ENCODE results near the gene OR10H5. TPM values are rescaled to one million over a fixed set of nuclear protein-coding genes. Genes with fewer than 3 reads are reported as not detected.
"Not testable (repeated sequence)": the region's sequence is repeated elsewhere in the genome, so short reads cannot be mapped to it uniquely, and the experiment has no call there.

The OR10H5 gene
- polyA plus RNA-seq, 1 experiment, result not detected

GRCh38 chr19:15825753-15826152, 38.3 kb downstream of the OR10H5 start:
- no peak overlapping the region for H3K4me3 ChIP-seq (ENCODE audit: low read depth, low read length)
- no peaks in the 10 kb centered on the region for H3K9me3 ChIP-seq (ENCODE audit: control insufficient read depth, insufficient read depth, low read length)
- DNase-seq (ENCODE audit: low read depth, low spot score), result no peak
- TF ChIP-seq, protein P1, sequence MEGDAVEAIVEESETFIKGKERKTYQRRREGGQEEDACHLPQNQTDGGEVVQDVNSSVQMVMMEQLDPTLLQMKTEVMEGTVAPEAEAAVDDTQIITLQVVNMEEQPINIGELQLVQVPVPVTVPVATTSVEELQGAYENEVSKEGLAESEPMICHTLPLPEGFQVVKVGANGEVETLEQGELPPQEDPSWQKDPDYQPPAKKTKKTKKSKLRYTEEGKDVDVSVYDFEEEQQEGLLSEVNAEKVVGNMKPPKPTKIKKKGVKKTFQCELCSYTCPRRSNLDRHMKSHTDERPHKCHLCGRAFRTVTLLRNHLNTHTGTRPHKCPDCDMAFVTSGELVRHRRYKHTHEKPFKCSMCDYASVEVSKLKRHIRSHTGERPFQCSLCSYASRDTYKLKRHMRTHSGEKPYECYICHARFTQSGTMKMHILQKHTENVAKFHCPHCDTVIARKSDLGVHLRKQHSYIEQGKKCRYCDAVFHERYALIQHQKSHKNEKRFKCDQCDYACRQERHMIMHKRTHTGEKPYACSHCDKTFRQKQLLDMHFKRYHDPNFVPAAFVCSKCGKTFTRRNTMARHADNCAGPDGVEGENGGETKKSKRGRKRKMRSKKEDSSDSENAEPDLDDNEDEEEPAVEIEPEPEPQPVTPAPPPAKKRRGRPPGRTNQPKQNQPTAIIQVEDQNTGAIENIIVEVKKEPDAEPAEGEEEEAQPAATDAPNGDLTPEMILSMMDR (IDR thresholded peaks at IDR 0.05; ENCODE audit: low read depth, low read length), result no peak
- ChIA-PET POLR2A (no interaction called here), CTCF (no interaction called here)
- H3K27ac ChIP-seq (ENCODE audit: low read depth, low read length), result no peak overlapping the region
- H3K27me3 ChIP-seq (ENCODE audit: control insufficient read depth, insufficient read depth, low read length), result peaks cover 2% of the 10 kb centered on the region

- POLR2A ChIA-PET, result no interaction called here
- H3K9me3 ChIP-seq (ENCODE audit: control insufficient read depth, insufficient read depth, low read length), result no peaks in the 10 kb centered on the region
- no peak overlapping the region for H3K27ac ChIP-seq (ENCODE audit: low read depth, low read length)
- CTCF ChIA-PET, result interaction anchor here (0.6 kb wide), 1 partner anchor 633 kb away, joined by 5 read pairs; no protein-coding TSS in a partner anchor
- no peak overlapping the region for H3K4me3 ChIP-seq (ENCODE audit: low read depth, low read length)
- TF ChIP-seq, protein P1 (IDR thresholded peaks at IDR 0.05; ENCODE audit: low read depth, low read length), result no peak
- no peak for DNase-seq (ENCODE audit: low read depth, low spot score)
- peaks cover 2% of the 10 kb centered on the region for H3K27me3 ChIP-seq (ENCODE audit: control insufficient read depth, insufficient read depth, low read length)
These were observed 40.7 kb downstream of the OR10H5 start for GRCh38 chr19:15828121-15828610.

GRCh38 chr19:15828611-15829305, 41.3 kb downstream of the OR10H5 start:
- H3K4me3 ChIP-seq (ENCODE audit: low read depth, low read length); POLR2A ChIA-PET; DNase-seq (ENCODE audit: low read depth, low spot score); H3K27ac ChIP-seq (ENCODE audit: low read depth, low read length); H3K9me3 ChIP-seq (ENCODE audit: control insufficient read depth, insufficient read depth, low read length); H3K27me3 ChIP-seq (ENCODE audit: control insufficient read depth, insufficient read depth, low read length): not testable (repeated sequence)
- CTCF ChIA-PET, result interaction anchor here (0.6 kb wide), 1 partner anchor 633 kb away, joined by 5 read pairs; no protein-coding TSS in a partner anchor

DNA sequence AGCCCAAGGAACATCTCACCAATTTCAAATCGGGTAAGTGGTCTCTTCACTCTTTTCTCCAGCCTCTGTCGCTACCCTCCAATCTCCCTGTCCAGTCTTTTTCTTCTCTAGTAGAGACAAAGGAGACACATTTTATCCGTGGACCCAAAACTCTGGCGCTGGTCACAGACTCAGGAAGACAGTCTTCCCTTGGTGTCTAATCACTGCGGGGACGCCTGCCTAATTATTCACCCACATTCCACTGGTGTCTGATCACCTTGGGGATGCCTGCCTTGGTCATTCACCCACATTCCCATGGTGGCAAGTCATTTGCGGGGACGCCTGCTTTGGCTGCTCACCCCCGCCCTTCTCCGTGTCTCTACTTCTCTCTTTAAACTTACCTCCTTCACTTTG, 41.8 kb downstream of the OR10H5 start:
- Histone ChIP-seq H3K9me3 (ENCODE audit: control insufficient read depth, insufficient read depth, low read length) (no peaks in the 10 kb centered on the region), H3K4me3 (ENCODE audit: low read depth, low read length) (no peak overlapping the region), H3K27me3 (ENCODE audit: control insufficient read depth, insufficient read depth, low read length) (peaks cover 2% of the 10 kb centered on the region), H3K27ac (ENCODE audit: low read depth, low read length) (no peak overlapping the region)
- TF ChIP-seq, protein P1 (IDR thresholded peaks at IDR 0.05; ENCODE audit: low read depth, low read length), result no peak
- ChIA-PET CTCF (no interaction called here), POLR2A (no interaction called here)
- DNase-seq (ENCODE audit: low read depth, low spot score), result no peak

GRCh38 chr19:15829786-15830185, 42.3 kb downstream of the OR10H5 start:
- no peak overlapping the region for H3K27ac ChIP-seq (ENCODE audit: low read depth, low read length)
- no peaks in the 10 kb centered on the region for H3K9me3 ChIP-seq (ENCODE audit: control insufficient read depth, insufficient read depth, low read length)
- peaks cover 2% of the 10 kb centered on the region for H3K27me3 ChIP-seq (ENCODE audit: control insufficient read depth, insufficient read depth, low read length)
- no peak overlapping the region for H3K4me3 ChIP-seq (ENCODE audit: low read depth, low read length)
- TF ChIP-seq, protein P1 (IDR thresholded peaks at IDR 0.05; ENCODE audit: low read depth, low read length), result no peak
- DNase-seq (ENCODE audit: low read depth, low spot score), result no peak
- CTCF ChIA-PET, result no interaction called here
- POLR2A ChIA-PET, result no interaction called here

All from AG04450 (cell line).